22Rv1 (cell line): ENCODE measurements around the gene NOPCHAP1.
"Not testable (repeated sequence)": the region's sequence is repeated elsewhere in the genome, so short reads cannot be mapped to it uniquely, and the experiment has no call there.

Source experiments
- ZFX ChIP-seq: fragments of 450-650 bp; IDR thresholded peaks from 2 replicates; pipeline ENCODE4 v1.6.1; 2017; ENCODE audit warnings: antibody characterized with exemption, borderline replicate concordance
- TF ChIP-seq, protein P1 (sequence below): fragments of 450-650 bp; IDR thresholded peaks from 2 replicates; pipeline ENCODE4 v1.5.1; 2017; ENCODE audit warnings: mild to moderate bottlenecking

DNA sequence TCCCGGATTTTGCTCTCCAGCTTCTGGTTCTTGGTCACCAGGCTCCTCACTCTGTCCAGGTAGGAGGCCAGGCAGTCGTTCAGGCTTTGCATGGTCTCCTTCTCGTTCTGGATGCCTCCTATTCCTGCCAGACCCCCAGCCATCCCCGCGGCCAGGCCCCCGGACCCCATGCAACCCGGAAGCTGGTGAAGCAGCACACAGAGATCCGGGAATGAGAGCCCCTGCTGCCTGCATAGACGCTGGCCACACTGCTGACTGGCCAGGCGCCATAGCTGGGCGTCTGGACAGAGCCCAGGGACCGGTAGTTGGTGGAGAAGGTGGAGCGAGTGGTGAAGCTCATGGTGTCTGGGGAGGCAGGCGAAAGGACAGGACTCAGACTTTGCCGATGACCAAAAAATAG is 8.4 kb upstream of the NOPCHAP1 start:
- TF ChIP-seq, protein P1, sequence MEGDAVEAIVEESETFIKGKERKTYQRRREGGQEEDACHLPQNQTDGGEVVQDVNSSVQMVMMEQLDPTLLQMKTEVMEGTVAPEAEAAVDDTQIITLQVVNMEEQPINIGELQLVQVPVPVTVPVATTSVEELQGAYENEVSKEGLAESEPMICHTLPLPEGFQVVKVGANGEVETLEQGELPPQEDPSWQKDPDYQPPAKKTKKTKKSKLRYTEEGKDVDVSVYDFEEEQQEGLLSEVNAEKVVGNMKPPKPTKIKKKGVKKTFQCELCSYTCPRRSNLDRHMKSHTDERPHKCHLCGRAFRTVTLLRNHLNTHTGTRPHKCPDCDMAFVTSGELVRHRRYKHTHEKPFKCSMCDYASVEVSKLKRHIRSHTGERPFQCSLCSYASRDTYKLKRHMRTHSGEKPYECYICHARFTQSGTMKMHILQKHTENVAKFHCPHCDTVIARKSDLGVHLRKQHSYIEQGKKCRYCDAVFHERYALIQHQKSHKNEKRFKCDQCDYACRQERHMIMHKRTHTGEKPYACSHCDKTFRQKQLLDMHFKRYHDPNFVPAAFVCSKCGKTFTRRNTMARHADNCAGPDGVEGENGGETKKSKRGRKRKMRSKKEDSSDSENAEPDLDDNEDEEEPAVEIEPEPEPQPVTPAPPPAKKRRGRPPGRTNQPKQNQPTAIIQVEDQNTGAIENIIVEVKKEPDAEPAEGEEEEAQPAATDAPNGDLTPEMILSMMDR, result not testable (repeated sequence)
- TF ChIP-seq ZFX, result not testable (repeated sequence)
